ENCODE data around the gene TREML1. TPM values are rescaled to one million over a fixed set of nuclear protein-coding genes. Genes with fewer than 3 reads are reported as not detected.

The TREML1 gene
- total RNA-seq, 1 donor: not detected

DNA sequence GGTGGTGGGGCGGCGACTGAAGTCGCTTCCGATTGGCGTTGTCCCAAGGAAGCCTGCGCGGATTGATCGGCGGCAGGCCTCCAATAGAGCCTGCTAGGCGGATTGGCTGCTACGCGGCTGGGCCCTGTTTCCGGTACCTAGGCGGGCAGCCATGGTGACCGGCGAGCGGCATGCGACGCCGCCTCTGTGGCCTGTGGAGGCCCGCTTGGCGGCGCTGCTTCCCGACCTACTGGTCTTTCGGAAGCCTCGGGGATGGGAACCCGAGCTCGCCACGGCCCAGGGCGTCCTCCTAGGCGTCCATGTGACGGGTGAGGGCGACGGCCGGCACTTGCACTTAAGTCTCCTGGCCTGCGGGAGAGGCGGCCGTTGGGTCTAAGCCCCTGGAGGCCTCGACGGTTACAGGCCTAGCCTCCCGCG lies 53.3 kb downstream of the TREML1 start:
- Histone ChIP-seq H3K9me3 (ENCODE audit: low read depth, low read length) (no peaks in the 10 kb centered on the region), H2AFZ (ENCODE audit: low read length) (no peak overlapping the region), H3K4me3 (ENCODE audit: insufficient read depth, low read length) (no peak overlapping the region), H3K79me2 (ENCODE audit: insufficient read depth, low read length) (no peaks in the 10 kb centered on the region), H4K20me1 (ENCODE audit: insufficient read depth, low read length) (no peaks in the 10 kb centered on the region), H3K27ac (ENCODE audit: low read depth, low read length) (no peak overlapping the region), H3K4me2 (ENCODE audit: insufficient read depth, low read length) (no peak overlapping the region), H3K4me1 (ENCODE audit: insufficient read depth, low read length) (peaks cover 17% of the 10 kb centered on the region), H3K27me3 (ENCODE audit: insufficient read depth, low read length) (no peaks in the 10 kb centered on the region), H3K36me3 (ENCODE audit: insufficient read depth, low read length) (peaks cover 27% of the 10 kb centered on the region)
- no peak for DNase-seq (ENCODE audit: insufficient read length, low spot score, missing footprints)
- TF ChIP-seq, protein P1, sequence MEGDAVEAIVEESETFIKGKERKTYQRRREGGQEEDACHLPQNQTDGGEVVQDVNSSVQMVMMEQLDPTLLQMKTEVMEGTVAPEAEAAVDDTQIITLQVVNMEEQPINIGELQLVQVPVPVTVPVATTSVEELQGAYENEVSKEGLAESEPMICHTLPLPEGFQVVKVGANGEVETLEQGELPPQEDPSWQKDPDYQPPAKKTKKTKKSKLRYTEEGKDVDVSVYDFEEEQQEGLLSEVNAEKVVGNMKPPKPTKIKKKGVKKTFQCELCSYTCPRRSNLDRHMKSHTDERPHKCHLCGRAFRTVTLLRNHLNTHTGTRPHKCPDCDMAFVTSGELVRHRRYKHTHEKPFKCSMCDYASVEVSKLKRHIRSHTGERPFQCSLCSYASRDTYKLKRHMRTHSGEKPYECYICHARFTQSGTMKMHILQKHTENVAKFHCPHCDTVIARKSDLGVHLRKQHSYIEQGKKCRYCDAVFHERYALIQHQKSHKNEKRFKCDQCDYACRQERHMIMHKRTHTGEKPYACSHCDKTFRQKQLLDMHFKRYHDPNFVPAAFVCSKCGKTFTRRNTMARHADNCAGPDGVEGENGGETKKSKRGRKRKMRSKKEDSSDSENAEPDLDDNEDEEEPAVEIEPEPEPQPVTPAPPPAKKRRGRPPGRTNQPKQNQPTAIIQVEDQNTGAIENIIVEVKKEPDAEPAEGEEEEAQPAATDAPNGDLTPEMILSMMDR (IDR thresholded peaks at IDR 0.05; ENCODE audit: extremely low read depth, low read depth, low read length): no peak

Other genes starting within 250 kb of the TREML1 start
- under 0.01 TPM in 1 of 2 replicates, not detected in the other for gene UNC5CL, start 115.1 kb downstream of the TREML1 start, total RNA-seq
- not detected in 2 replicates for gene TSPO2, start 111.9 kb downstream of the TREML1 start, total RNA-seq
- not detected in 2 replicates for gene APOBEC2, start 101.1 kb downstream of the TREML1 start, total RNA-seq
- gene OARD1, start 82.0 kb downstream of the TREML1 start, total RNA-seq: 7.2 and 7.7 TPM in 2 replicates
- 8.0 and 9.4 TPM in 2 replicates for gene NFYA, start 81.4 kb downstream of the TREML1 start, total RNA-seq
- under 0.01 and 0.59 TPM in 2 replicates for gene TREM2, start 8.8 kb upstream of the TREML1 start, total RNA-seq
- gene TREML2, start 46.8 kb upstream of the TREML1 start, total RNA-seq: not detected in 2 replicates
- not detected in 2 replicates for gene TREML4, start 74.0 kb upstream of the TREML1 start, total RNA-seq
- 0.72 and 1.8 TPM in 2 replicates for gene TREM1, start 132.3 kb upstream of the TREML1 start, total RNA-seq
- gene NCR2, start 181.3 kb upstream of the TREML1 start, total RNA-seq: not detected in 2 replicates

Data from osteoblast (primary cell).